Stimulated activated CD8-positive, alpha-beta memory T cell treated with anti-CD3 and anti-CD28 coated beads, Interleukin-7, amount 100 ng/mL, for 24 hours (primary cell): ENCODE measurements around the gene GALNS.
"Not testable (repeated sequence)": the region's sequence is repeated elsewhere in the genome, so short reads cannot be mapped to it uniquely, and the experiment has no call there.

Experiments used
- DNase-seq: peaks from one replicate; pipeline ENCODE4 v3.0.0-alpha.2; 2020; ENCODE audit warnings: low read depth

Gene GALNS

GRCh38 chr16:88804552-88805339 lies 52.0 kb downstream of the GALNS start:
- no peak for DNase-seq

- no peak for DNase-seq
Measured at GRCh38 chr16:88804173-88804551, 52.6 kb downstream of the GALNS start.

- peak; percentile 63 for DNase-seq
Measured at GRCh38 chr16:88803264-88803987, 53.3 kb downstream of the GALNS start, which contains the start of gene CDT1. Gene CDT1 (plus strand): TSS chr16:88803789. CDS start chr16:88803832, 43 bp downstream.

GRCh38 chr16:88800277-88800592 lies 56.5 kb downstream of the GALNS start:
- no peak for DNase-seq

- no peak for DNase-seq
Measured at GRCh38 chr16:88799569-88800276, 57.0 kb downstream of the GALNS start.

- DNase-seq, result no peak
Measured at GRCh38 chr16:88798772-88799455, 57.8 kb downstream of the GALNS start.

- no peak for DNase-seq
Measured at GRCh38 chr16:88798073-88798472, 58.7 kb downstream of the GALNS start.

GRCh38 chr16:88796278-88796677 lies 60.5 kb downstream of the GALNS start:
- no peak for DNase-seq

GRCh38 chr16:88793251-88793954 lies 63.3 kb downstream of the GALNS start:
- DNase-seq, result no peak

GRCh38 chr16:88792668-88793250 lies 64.0 kb downstream of the GALNS start:
- DNase-seq, result no peak

- DNase-seq, result no peak
Measured at GRCh38 chr16:88792078-88792550, 64.6 kb downstream of the GALNS start.

- DNase-seq, result no peak
Measured at GRCh38 chr16:88790312-88791211, 66.2 kb downstream of the GALNS start.

GRCh38 chr16:88789594-88789993 lies 67.2 kb downstream of the GALNS start:
- DNase-seq, result no peak

GRCh38 chr16:88788749-88789148 lies 68.0 kb downstream of the GALNS start:
- DNase-seq, result not testable (repeated sequence)

GRCh38 chr16:88787579-88788314 lies 69.0 kb downstream of the GALNS start:
- no peak for DNase-seq

- DNase-seq, result peak; percentile 61
Measured at GRCh38 chr16:88785106-88785924, 71.4 kb downstream of the GALNS start, which contains the start of gene PIEZO1. Gene PIEZO1 (minus strand): TSS chr16:88785220. CDS start chr16:88784964, 256 bp downstream.

GRCh38 chr16:88784856-88785105 lies 72.0 kb downstream of the GALNS start:
- no peak for DNase-seq

- DNase-seq, result no peak
Measured at GRCh38 chr16:88784074-88784855, 72.5 kb downstream of the GALNS start.
